GM18909 (cell line): ENCODE results near the gene E4F1.

Source experiments
- ATAC-seq: cut with Tn5 transposase; IDR thresholded peaks from one replicate; pipeline ENCODE4 v1.9.1; 2021; ENCODE audit warnings: mild to moderate bottlenecking; ENCODE audit not compliant: unreplicated experiment, poor library complexity

The E4F1 gene

GRCh38 chr16:2270588-2271470 is 47.4 kb downstream of the E4F1 start:
- ATAC-seq, result no peak

- no peak for ATAC-seq
Observed at GRCh38 chr16:2271848-2272461, 48.6 kb downstream of the E4F1 start.

- ATAC-seq, result no peak
Observed at GRCh38 chr16:2273484-2273883, 50.1 kb downstream of the E4F1 start.

- ATAC-seq, result no peak
Observed at GRCh38 chr16:2273931-2274330, 50.5 kb downstream of the E4F1 start.

- ATAC-seq, result no peak
Observed at GRCh38 chr16:2275476-2276367, 52.3 kb downstream of the E4F1 start.

- no peak for ATAC-seq
Observed at GRCh38 chr16:2276368-2277195, 53.2 kb downstream of the E4F1 start.

- no peak for ATAC-seq
Observed at GRCh38 chr16:2277466-2278271, 54.3 kb downstream of the E4F1 start.

GRCh38 chr16:2278272-2278608 is 54.8 kb downstream of the E4F1 start:
- ATAC-seq, result no peak

- ATAC-seq, result no peak
Observed at GRCh38 chr16:2278956-2279800, 55.8 kb downstream of the E4F1 start.

GRCh38 chr16:2280461-2280860 is 57.1 kb downstream of the E4F1 start:
- ATAC-seq, result no peak

- no peak for ATAC-seq
Observed at GRCh38 chr16:2280981-2281542, 57.7 kb downstream of the E4F1 start.

- no peak for ATAC-seq
Observed at GRCh38 chr16:2282262-2282661, 58.9 kb downstream of the E4F1 start.

- ATAC-seq, result no peak
Observed at GRCh38 chr16:2282866-2283555, 59.6 kb downstream of the E4F1 start.

GRCh38 chr16:2284001-2284770 is 60.8 kb downstream of the E4F1 start:
- no peak for ATAC-seq

- no peak for ATAC-seq
Observed at GRCh38 chr16:2284797-2285576, 61.6 kb downstream of the E4F1 start.
